Thyroid gland (tissue), 4 donors: ENCODE results near the gene CDR2L.

ENCODE experiments used
- POLR2A ChIP-seq, 2 donors: fragments of 450-650 bp; IDR thresholded peaks; one replicate each; pipeline ENCODE4 v1.6.1; 2017; ENCODE audit warnings: antibody characterized with exemption in 2 of 2, mild to moderate bottlenecking in 2 of 2, moderate library complexity in 1 of 2
- TF ChIP-seq, protein P1 (sequence below), 6 experiments: fragments of 200-600 bp in 3 of 6; fragments of 450-650 bp in 3 of 6; sonication (generic) in 3 of 6; IDR thresholded peaks; one replicate each; pipeline ENCODE4 v1.5.1; 2016 to 2019; ENCODE audit warnings: antibody characterized with exemption in 6 of 6, mild to moderate bottlenecking in 2 of 6, inconsistent platforms in 1 of 6, moderate library complexity in 1 of 6

GRCh38 chr17:75001915-75002843 lies 14.7 kb downstream of the CDR2L start:
- TF ChIP-seq, protein P1, sequence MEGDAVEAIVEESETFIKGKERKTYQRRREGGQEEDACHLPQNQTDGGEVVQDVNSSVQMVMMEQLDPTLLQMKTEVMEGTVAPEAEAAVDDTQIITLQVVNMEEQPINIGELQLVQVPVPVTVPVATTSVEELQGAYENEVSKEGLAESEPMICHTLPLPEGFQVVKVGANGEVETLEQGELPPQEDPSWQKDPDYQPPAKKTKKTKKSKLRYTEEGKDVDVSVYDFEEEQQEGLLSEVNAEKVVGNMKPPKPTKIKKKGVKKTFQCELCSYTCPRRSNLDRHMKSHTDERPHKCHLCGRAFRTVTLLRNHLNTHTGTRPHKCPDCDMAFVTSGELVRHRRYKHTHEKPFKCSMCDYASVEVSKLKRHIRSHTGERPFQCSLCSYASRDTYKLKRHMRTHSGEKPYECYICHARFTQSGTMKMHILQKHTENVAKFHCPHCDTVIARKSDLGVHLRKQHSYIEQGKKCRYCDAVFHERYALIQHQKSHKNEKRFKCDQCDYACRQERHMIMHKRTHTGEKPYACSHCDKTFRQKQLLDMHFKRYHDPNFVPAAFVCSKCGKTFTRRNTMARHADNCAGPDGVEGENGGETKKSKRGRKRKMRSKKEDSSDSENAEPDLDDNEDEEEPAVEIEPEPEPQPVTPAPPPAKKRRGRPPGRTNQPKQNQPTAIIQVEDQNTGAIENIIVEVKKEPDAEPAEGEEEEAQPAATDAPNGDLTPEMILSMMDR (IDR thresholded peaks at IDR 0.05): no peak
- TF ChIP-seq POLR2A (IDR thresholded peaks at IDR 0.05): no peak
